ENCODE measurements around the gene RGS3. TPM values are rescaled to one million over a fixed set of nuclear protein-coding genes. Genes with fewer than 3 reads are reported as not detected.

Gene RGS3
- total RNA-seq, 4 donors from 2014 or later, result 10.5 to 18.2 (median 12.8) TPM

- intact Hi-C loops (cut with DNase I; ENCODE audit: low total_unique reads), result no loop called here
- no peak overlapping the region for H3K4me3 ChIP-seq (ENCODE audit: low read depth, poor library complexity, severe bottlenecking)
- DNase-seq (ENCODE audit: low spot score in 2 of 2), result peak in 1 of 2 donors; percentile 63
- TF ChIP-seq CTCF (IDR thresholded peaks at IDR 0.05), result no peak
- TF ChIP-seq POLR2A (IDR thresholded peaks at IDR 0.05), result no peak
- WGBS, 2 donors, result 87 to 91% methylated on average over 6 of the region's 6 CpGs
Observed at GRCh38 chr9:113640418-113640817, 176.9 kb downstream of the RGS3 start.

- TF ChIP-seq POLR2A (IDR thresholded peaks at IDR 0.05) (no peak), CTCF (IDR thresholded peaks at IDR 0.05) (no peak)
- intact Hi-C loops (cut with DNase I; ENCODE audit: low total_unique reads), result no loop called here
- 74 to 83% methylated on average over 7 of the region's 7 CpGs for WGBS, 2 donors
- DNase-seq (ENCODE audit: low spot score in 2 of 2), result no peak
- no peak overlapping the region for H3K4me3 ChIP-seq (ENCODE audit: low read depth, poor library complexity, severe bottlenecking)
Observed at GRCh38 chr9:113641100-113641885, 177.8 kb downstream of the RGS3 start.

GRCh38 chr9:113644321-113644720 lies 180.8 kb downstream of the RGS3 start:
- TF ChIP-seq POLR2A (IDR thresholded peaks at IDR 0.05), result no peak
- no peak for TF ChIP-seq CTCF (IDR thresholded peaks at IDR 0.05)
- no peak overlapping the region for H3K4me3 ChIP-seq (ENCODE audit: low read depth, poor library complexity, severe bottlenecking)
- intact Hi-C loops (cut with DNase I; ENCODE audit: low total_unique reads), result no loop called here
- peak in 1 of 2 donors; percentile 2 for DNase-seq (ENCODE audit: low spot score in 2 of 2)
- WGBS, 2 donors, result 48 to 52% methylated on average over 2 of the region's 2 CpGs

- whole genome bisulfite sequencing, 2 donors, result 89% methylated on average over 15 of the region's 15 CpGs
- no peak for TF ChIP-seq CTCF (IDR thresholded peaks at IDR 0.05)
- no peak for TF ChIP-seq POLR2A (IDR thresholded peaks at IDR 0.05)
- intact Hi-C loops (cut with DNase I; ENCODE audit: low total_unique reads), result no loop called here
- DNase-seq (ENCODE audit: low spot score in 2 of 2), result peak in 1 of 2 donors; percentile 40
- H3K4me3 ChIP-seq (ENCODE audit: low read depth, poor library complexity, severe bottlenecking), result no peak overlapping the region
Observed at GRCh38 chr9:113645227-113645977, 181.9 kb downstream of the RGS3 start.

GRCh38 chr9:113645978-113646253 lies 182.4 kb downstream of the RGS3 start:
- peak in 1 of 2 donors; percentile 72 for DNase-seq (ENCODE audit: low spot score in 2 of 2)
- 88 to 94% methylated on average over 3 of the region's 3 CpGs for WGBS, 2 donors
- no peak for TF ChIP-seq CTCF (IDR thresholded peaks at IDR 0.05)
- no peak overlapping the region for H3K4me3 ChIP-seq (ENCODE audit: low read depth, poor library complexity, severe bottlenecking)
- intact Hi-C loops (cut with DNase I; ENCODE audit: low total_unique reads), result no loop called here
